ENCODE measurements around the gene HSPG2.
"Not testable (repeated sequence)": the region's sequence is repeated elsewhere in the genome, so short reads cannot be mapped to it uniquely, and the experiment has no call there.

The HSPG2 gene

DNA sequence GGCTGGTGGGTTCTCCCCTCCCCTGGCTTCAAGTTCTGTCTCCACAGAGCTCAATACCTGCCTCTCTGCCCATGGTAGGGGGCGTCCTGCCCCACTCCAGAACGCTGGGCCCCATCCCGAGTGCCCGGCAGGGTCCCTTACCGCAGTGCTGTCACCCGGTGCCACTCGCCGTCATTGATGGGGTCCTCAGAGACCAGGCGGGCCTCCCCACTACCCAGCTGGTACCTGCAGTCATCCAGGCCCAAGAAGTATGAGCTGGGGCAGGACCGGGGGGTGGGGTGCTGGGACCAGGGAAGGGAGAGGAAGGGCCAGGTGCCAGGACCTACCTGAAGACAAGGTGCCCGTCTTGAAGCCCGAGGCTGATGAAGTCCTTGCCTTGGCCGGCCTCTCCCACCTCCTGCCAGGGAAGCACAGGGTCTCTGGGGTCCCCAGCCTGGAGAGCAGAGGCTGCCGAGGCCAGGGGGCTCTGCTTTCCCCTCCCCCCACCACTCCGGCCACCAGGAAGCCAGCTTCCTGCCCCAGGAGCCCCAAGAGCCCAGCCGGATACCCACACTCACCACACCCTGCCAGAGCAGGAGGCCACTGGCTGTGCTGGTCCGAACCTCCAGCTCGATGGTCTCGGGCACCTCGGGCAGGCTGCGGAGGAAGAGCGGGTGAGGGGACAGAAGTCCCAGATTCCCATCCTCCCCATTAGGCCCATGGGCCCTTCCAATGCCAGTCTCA, 113.0 kb downstream of the HSPG2 start:
- no peak for DNase-seq (ENCODE audit: low read depth)

DNA sequence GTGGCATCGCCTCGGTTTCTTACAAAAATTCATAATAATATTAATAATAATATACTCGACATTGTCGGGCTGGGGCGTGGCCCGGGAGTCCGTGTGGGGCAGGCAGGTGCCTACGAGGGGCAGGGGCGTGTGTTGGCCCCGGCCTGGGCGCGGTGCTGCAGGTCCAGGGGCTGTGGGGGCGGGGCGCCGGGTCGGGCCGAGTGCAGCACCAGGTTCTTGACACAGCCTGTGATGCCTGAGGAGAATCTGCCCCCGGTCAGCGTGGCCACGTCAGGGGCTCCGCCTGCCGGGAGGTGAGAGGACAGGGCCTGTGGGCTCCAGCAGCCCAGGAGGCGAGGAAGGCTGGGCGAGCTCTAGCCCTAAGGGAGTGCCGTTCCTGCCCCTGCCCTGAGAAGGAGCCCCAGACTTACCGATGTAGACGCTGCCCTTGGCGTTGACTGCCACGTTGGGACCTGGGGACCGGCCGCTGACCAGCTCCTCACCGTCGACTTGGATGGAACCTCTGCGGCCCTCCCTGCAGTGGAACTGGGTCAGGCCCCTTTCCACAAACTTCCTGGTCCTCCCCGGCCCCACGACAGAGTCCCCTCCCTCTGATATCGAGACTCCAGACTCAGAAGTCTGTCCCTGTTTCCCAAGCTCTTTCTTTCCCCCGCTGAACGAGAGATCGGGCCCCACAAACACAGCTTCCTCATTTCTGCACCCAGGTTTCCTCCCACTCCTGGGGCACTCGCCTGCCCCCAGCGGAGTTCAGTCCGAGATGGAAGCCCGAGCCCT, 113.7 kb downstream of the HSPG2 start:
- no peak for DNase-seq (ENCODE audit: low read depth)

DNA sequence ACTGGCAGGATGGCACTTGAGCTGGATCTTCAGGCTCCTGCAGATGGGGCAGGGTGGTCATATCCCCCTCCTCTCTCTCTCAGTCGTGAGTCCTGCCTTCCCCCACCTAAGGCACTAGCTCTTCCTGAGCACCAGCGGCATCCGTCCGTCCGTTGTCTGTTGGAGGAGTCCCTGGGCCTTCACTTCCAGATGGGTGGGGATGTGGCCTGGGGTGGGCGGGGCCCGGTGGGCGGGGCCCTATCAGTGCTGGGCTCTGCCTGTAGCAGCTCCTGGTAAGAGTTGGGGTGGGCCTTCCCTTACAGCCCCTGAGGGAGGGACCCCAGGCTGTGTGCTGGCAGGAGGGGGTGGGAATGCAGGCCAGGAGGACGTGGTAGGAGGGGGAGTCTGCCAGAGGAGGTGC, 114.8 kb downstream of the HSPG2 start:
- DNase-seq (ENCODE audit: low read depth), result no peak

DNA sequence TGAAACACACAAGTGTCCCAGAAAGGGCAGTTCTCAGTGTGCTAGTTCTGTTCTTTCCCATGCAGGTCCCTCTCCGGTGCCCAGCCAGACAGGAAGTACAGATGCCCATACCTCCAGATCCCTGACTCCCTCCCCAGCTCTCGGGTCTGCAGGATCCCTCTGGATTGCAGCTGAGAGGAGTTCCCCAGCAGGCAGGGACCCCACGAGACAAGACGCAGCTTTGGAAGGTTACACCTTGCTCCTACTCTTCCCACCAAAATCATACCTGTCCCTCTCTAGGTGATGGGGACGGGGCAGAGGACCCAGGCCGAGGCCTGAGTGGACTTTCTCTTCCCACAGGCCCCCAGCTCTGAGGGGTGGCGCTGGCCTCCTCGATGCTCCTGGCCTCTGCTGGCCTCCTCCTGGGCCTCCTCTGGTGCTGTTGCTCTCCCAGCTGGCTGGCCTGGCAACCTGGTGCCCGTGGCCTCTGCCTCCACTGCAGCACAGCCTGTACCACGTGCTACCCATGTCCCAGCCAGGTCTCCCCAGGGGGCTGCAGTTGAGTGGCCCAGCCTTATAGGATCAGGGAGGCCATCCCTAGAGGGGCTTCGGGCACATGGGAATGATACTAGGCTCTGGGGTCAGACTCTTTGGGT, 115.6 kb downstream of the HSPG2 start:
- no peak for DNase-seq (ENCODE audit: low read depth)

DNA sequence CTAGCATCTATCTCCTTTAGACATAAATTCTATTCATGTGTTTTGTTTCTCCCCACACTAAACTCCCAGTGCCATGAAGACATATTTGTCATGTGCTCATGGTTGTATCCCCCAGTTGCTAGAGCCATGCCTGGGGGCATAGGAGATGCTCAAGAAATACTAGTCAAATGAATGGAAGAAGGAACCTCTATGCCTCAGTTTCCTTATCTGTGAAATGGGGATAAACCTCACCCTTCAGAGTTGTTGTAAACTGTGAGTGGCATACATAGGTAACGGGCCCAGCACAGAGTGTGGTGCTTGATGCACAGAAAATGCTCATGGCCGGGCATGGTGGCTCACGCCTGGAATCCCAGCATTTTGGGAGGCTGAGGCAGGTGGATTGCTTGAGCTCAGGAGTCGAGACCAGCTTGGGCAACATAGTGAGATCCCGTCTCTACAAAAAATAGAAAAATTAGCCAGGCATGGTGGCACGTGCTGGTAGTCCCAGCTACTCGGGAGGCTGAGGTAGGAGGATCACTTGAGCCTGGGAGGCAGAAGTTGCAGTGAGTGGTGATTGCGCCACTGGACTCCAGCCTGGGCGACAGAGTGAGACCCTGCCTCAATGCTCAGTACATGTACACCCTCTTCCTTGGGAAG, 116.4 kb downstream of the HSPG2 start:
- no peak for DNase-seq (ENCODE audit: low read depth)

DNA sequence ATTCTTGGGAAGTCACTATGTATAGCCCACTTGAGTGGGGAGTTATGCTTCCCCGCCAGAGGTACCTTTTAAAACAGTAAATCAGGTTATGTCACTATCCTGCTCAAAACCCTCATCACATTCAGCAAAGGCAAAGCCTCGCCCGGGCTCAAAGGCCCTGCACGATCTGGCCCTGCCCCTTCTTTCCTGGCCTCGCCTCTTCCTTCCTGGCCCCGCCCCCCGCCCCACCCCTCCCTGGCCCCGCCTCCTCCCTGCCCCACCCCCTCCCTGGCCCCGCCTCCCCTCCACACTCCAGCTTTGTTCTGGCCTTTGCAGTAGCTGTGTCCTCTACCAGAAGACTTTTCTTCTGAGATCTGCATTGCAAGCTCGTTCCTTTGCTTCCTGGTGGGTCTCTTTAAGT, 118.5 kb downstream of the HSPG2 start:
- no peak for DNase-seq (ENCODE audit: low read depth)

DNA sequence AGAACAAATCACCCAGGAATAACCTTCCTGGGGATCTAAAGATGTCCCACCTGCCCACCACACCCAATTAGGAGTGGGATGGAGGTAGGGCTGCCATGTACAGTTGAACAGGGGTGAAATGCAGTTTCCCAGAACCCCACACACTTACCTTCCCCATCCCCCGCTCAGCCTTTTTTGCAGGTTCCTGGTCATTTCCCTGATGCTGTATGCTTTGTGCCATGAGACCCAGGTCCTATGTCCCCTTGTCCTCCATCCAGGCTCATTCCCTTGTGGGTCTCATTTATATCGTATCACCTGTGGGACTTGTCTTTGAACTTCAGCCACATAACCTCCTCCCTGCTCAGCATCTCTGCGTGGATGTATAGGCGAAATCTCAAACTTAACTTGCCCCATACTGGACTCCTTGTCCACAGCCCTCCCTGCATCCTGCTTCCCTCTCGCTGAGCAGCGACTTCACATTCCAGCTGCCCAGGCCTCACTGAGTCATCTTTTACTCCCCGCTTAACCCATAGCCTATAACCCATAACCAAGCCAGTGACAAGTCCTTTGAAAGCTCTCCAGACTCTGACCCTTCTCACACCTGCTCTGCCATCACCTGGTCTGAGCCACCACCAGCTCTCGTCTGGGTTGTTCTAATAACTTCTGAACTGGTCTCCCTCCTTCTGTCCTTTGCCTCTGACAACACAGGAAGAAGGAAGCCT, 120.4 kb downstream of the HSPG2 start:
- DNase-seq (ENCODE audit: low read depth), result no peak

DNA sequence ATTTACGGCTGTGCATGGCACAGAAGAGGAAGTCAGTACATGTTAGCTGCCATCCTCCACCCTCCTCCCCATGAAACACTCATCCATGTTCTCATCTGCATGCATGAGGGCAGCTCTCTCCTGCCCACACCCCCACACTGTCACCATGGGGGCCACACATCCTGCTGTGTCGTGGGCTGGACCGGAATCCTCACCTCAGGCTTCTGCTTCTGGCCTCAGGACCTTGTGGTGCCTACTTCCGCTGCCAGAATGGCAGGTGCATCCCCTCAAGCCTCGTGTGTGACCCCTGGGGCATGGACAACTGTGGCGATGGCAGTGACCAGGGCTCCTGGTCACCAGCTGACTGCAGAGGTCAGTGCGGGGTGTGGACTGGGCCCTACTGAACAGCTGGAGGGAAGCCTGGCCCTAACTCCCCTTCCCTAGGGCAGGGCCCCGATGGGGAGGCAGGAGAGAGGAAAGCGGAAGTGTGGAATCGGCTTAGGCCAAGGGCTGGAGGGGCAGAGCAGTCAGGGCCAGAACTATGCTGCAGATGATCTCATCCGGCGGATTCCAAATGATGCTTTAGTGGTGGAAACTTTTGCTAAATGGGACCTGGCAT, 121.3 kb downstream of the HSPG2 start:
- DNase-seq (ENCODE audit: low read depth), result no peak

DNA sequence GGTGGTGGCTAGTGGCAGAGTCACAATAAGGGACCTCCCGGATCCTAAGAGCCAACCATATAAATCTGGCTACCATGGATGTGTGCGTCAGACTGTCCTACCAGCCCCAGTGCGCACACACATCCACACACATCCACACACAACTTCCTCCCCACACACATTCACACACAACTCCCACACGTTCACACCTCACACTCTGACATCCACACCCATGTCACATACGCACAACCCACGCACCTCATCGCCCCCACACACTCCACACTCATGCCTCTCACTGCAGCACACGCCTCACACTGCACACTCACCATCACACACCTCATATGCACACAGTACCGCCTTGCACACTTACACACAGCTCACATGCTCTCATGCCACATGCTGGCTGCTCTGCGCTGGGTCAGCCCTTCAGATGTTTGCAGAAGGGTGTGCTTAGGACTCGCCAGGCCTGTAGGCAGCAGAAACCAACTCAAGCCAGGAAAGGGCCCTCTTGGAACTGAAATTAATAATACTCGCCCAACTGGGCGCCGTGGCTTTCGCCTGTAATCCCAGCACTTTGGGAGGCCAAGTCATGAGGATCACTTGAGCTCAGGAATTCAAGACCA, 122.0 kb downstream of the HSPG2 start:
- no peak for DNase-seq (ENCODE audit: low read depth)

DNA sequence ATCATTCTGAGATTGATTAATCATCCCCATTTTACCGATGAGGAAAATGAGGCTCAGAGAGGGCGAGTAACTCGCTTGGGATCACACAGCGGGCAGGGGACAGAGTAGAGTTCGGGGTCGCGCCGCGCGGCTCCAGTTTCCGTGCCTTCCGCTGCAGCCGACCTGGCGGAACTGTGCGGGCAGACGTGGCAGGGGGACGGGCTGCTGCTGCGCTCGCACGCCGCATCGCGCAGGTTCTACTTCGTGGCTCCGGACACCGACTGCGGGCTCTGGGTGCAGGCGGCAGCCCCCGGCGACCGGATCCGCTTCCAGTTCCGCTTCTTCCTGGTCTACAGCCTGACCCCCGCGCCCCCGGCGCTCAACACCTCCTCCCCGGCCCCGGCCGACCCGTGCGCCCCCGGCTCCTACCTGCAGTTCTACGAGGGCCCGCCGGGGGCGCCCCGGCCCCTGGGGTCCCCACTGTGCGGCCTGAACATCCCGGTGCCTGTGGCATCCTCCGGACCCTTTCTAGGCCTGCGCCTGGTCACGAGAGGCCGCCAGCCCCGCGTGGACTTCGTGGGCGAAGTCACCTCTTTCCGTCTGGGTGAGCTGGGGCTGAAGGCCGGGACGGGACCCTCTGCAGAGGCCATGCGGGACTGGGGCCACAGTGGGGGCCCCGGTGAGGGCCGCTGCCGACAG, 122.7 kb downstream of the HSPG2 start:
- DNase-seq (ENCODE audit: low read depth), result no peak

DNA sequence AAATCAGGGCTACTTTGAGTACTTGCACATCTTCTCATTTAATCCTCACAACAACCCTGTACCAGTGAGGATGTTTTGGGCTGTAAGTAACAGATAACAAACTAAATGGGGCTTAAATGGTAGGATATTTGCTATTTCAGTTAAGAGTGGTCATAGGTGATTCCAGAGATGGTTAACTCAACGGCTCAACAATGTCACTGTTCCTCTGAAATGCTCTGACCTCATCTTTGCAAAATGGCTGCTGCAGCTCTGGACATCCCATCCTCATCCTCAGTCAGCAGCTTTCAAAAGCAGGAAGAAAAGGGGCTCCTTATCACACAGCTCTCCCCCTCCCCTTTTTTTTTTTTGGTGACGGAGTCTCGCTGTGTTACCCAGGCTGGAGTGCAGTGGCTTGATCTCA, 123.6 kb downstream of the HSPG2 start:
- no peak for DNase-seq (ENCODE audit: low read depth)

DNA sequence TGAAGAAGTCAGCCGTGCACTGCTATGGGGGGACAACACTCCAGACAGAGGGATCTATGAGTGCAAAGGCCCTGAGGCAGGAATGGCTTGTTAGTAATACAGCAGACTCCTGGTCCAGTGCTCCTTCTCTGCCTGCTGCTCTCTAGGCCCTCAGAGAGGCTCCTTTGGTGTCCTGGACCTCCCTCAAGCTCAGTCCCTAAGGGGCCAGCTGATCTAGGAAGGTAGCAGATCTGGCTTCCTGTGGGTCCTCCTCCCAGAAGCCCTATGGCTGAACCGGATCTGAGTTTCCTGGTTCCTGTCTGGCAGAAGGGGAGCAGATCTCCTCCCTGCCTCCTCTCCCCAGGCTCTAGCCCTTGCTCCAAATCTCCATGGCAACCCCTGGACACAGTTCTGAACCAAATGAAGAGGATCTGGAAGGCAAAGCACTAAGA, 125.2 kb downstream of the HSPG2 start, which contains the start of gene LDLRAD2:
Gene LDLRAD2 (plus strand): TSS at position 391 of the 431 bp plus-strand sequence. CDS start 187 bp downstream, outside the sequence.
- DNase-seq (ENCODE audit: low read depth), result no peak

DNA sequence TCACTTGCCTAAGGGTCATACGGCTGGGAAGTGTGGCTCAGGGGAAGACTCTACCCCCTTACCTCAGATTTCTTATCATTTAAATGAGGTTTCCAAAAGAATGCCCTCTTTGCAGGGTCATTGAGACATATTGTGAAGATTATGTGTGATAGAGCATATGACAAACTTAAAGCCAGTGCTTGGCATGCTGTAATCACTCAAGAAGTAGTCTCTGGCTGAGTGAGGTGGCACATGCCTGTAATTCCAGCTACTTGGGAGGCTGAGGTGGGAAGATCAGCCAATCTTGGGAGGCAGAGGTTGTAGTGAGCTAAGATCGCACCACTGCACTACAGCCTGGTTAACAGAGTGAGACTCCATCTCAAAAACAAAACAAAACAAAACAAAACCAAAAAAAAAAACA, 132.6 kb downstream of the HSPG2 start:
- no peak for DNase-seq (ENCODE audit: low read depth)

DNA sequence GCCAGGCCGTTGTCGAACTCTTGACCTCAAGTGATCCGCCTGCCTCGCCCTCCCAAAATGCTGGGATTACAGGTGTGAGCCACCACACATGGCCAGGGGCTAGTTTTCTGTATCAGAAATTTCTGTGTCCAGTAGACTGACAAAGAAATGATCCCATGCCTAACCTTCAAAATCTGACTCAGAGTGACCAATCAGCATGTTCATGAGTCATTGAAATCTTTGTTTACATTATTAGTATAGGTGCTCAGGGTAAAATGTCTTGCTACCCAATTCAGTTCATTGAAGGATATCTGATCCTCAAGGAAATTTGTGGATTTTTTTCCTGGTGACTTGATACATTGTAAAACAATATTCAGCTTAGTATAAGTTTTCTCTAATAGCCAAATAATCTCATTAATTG, 136.0 kb downstream of the HSPG2 start:
- no peak for DNase-seq (ENCODE audit: low read depth)

DNA sequence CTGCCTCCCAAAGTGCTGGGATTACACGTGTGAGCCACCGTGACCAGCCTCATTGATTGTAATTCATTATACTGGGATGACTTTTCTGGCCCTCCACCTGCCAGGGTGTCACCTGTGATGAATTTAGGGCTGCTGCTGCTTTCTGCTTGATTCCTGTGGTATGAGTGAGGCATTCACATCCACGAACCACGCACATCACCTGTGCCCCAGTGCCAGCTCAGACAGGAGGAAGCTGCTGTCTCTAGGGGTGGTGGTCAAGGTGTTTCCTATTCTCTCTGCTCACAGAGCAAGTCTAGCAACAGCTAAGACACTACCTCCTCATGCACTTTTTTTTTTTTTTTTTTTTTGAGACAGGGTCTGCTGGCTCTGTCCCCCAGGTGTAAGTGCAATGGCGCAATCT, 137.4 kb downstream of the HSPG2 start:
- DNase-seq (ENCODE audit: low read depth), result no peak

DNA sequence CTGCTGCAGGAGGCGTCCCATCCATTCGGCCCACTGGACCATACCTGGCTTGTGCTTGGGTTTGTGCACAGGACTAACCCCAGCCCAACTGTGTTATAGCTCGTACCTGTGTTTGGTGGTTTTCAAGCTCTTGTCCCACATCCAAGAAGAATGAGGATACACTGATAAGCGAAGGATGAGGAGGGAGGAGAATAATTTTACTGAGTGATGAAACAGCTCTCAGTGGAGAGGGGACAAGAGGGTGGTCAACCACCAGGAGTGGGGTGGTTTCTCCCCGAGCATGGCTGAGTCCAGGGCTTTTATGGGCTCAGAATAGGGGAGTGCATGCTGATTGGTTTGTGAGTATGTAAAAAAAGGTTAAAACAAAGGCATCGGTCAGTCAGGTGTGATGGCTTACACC, 142.0 kb downstream of the HSPG2 start:
- DNase-seq (ENCODE audit: low read depth), result no peak

DNA sequence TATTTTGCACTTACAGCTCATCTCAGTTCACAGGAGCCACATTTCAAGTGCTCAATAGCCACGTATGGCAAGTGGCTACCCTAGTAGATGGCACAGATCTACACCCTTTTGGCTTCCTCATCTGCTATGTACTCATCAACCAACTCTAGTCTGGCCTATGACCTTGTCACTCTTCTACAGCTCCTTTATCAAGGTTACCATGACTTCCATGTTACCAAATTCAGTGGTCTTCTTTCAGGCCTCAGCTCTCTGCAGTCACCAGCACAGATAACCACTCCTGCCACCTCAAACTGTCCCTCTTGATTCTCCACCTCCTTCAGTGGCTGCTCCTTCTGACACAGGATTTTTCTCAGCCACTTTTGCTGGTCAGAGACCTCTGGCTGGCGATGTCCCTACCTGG, 142.5 kb downstream of the HSPG2 start:
- no peak for DNase-seq (ENCODE audit: low read depth)

DNA sequence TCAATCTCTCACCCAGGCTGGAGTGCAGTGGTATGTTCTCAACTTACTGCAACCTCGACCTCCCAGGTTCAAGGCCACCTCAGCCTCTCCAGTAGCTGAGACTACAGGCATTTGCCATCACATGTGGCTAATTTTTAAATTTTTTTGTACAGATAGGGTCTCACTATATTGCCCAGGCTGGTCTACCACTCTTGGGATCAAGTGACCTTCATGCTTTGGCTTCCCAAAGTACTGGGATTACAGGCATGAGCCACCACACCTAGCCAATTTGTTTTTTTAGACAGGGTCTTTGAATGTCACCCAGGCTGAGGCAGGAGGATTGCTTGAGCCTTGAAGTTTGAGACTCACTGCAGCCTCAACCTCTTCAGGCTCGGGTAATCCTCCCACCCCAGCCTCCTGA, 144.0 kb downstream of the HSPG2 start:
- DNase-seq (ENCODE audit: low read depth), result no peak

DNA sequence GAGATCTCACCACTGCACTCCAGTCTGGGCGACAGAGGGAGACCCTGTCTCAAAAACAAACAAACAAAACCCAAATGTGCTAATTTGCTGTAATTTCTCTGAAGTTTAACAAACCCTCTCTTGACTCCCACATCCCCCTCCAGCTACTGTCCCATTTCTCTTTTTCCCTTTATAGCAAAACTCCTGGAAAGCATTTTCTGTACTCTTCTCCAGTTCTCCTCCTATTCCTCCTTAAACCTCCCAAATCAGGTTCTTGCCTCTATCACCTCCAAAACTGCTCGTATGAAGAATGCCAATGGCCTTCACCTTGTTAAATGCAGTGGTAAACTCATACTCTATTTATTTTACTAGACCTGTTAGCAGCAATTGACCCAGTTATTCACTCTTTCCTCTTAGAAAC, 150.5 kb downstream of the HSPG2 start:
- no peak for DNase-seq (ENCODE audit: low read depth)

DNA sequence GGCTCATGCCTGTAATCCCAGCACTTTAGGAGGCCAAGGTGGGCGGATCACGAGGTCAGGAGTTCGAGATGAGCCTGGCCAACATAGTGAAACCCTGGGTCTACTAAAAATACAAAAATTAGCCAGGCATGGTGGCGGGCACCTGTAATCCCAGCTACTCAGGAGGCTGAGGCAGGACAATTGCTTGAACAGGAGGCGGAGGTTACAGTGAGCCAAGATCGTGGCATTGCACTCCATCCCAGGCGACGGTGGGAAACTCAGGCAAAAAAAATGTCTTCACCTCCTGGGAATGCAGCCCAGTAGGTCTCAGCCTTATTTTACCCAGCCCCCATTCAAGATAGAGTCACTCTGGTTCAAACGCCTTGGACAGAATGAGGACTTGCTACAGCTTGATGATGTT, 151.3 kb downstream of the HSPG2 start:
- not testable (repeated sequence) for DNase-seq (ENCODE audit: low read depth)

Data from stimulated activated CD8-positive, alpha-beta memory T cell treated with anti-CD3 and anti-CD28 coated beads, Interleukin-15, amount 100 ng/mL, for 1 hour (primary cell).